OCI-LY1 (cell line): ENCODE results near the gene PNRC2.

Experiments used
- EZH2 ChIP-seq: fragments of 200-600 bp; sonication (generic), shearing (Covaris generic); IDR thresholded peaks from 2 replicates; pipeline ENCODE4 v1.8.0; 2017; ENCODE audit warnings: borderline replicate concordance, mixed run types, mild to moderate bottlenecking, antibody characterized with exemption, low read length, moderate library complexity, mixed read lengths
- TF ChIP-seq, protein P1 (sequence below): fragments of 200-600 bp; sonication (generic), shearing (Covaris generic); IDR thresholded peaks from 2 replicates; pipeline ENCODE4 v1.5.1; 2017; ENCODE audit warnings: mild to moderate bottlenecking, antibody characterized with exemption, low read length, moderate library complexity, mixed read lengths

DNA sequence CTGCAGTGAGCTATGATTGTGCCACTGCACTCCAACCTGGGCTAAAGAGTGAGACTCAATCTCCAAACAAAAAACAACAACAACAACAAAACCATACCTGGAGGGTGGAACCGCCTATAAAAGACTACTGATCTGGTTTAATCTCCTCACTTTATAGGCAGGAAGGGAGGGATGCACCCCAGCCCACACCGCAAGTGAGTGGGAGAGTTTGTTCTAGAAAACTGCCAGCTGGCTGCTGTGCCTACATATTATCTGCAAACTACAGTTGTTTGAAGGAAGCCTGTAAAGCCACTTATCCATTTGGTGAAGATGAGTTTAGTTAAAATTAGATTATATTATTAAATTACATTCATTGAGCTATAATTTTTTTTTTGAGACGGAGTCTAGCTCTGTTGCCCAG lies 29.6 kb downstream of the PNRC2 start:
- TF ChIP-seq EZH2, result no peak
- TF ChIP-seq, protein P1, sequence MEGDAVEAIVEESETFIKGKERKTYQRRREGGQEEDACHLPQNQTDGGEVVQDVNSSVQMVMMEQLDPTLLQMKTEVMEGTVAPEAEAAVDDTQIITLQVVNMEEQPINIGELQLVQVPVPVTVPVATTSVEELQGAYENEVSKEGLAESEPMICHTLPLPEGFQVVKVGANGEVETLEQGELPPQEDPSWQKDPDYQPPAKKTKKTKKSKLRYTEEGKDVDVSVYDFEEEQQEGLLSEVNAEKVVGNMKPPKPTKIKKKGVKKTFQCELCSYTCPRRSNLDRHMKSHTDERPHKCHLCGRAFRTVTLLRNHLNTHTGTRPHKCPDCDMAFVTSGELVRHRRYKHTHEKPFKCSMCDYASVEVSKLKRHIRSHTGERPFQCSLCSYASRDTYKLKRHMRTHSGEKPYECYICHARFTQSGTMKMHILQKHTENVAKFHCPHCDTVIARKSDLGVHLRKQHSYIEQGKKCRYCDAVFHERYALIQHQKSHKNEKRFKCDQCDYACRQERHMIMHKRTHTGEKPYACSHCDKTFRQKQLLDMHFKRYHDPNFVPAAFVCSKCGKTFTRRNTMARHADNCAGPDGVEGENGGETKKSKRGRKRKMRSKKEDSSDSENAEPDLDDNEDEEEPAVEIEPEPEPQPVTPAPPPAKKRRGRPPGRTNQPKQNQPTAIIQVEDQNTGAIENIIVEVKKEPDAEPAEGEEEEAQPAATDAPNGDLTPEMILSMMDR, result no peak
